Tibial nerve (tissue), 3 donors: ENCODE measurements around the gene DTL.

ENCODE experiments used
- CTCF ChIP-seq, 5 experiments: fragments of 200-600 bp in 3 of 5; fragments of 450-650 bp in 2 of 5; sonication (generic) in 3 of 5; IDR thresholded peaks; one replicate each; pipeline ENCODE4 v1.5.1; 2016 to 2019; ENCODE audit warnings: antibody characterized with exemption in 5 of 5, mild to moderate bottlenecking in 3 of 5, moderate library complexity in 2 of 5
- POLR2A ChIP-seq, 2 donors: fragments of 450-650 bp; IDR thresholded peaks; one replicate each; pipeline ENCODE4 v1.6.1; 2017; ENCODE audit warnings: antibody characterized with exemption in 2 of 2, mild to moderate bottlenecking in 2 of 2, moderate library complexity in 2 of 2

- TF ChIP-seq POLR2A (IDR thresholded peaks at IDR 0.05): no peak
- TF ChIP-seq CTCF (IDR thresholded peaks at IDR 0.05): no peak
These were observed 76.0 kb downstream of the DTL start for GRCh38 chr1:212111536-212111935.
